ENCODE data around the gene CTH.
"Not testable (repeated sequence)": the region's sequence is repeated elsewhere in the genome, so short reads cannot be mapped to it uniquely, and the experiment has no call there.

Gene CTH

GRCh38 chr1:70410604-70411359 is at the start of gene CTH:
Gene CTH, plus strand, starts transcription at chr1:70411268. Its CDS starts 148 bp downstream, at chr1:70411416.
- DNase-seq = peak; percentile 94

DNA sequence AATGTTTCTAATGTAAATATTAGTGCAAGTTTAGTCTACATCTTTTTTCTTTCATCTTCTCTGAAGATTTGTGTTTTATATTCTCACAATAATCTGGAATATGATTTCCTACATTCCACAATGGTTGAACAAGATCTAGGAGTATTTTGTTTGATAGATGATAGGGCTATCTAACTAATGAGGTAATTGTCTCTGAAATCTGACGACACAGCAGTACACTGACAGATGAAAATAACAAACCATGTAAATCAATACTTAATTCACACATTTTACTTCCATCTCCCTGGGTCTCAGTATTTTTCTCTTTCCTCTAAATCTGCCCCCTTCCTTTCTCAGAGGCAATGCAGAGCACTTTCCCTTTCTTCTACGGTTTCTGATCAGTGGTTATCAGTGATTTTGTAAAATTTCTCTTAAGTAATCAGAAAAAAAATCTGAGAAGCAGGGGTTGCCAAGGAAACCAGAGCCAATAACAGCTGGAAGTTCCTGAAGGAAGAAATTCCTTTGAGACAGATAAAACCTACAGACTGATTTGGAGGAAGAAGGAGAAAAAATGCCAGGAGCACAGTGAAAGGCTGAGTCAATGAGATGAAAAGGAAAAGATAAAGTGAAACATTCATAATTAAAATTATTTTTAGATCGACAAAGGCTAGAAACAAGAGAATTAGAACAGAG is 49.2 kb upstream of the CTH start:
- no peak for DNase-seq

GRCh38 chr1:70364439-70364838 is 46.6 kb upstream of the CTH start:
- DNase-seq = no peak

DNA sequence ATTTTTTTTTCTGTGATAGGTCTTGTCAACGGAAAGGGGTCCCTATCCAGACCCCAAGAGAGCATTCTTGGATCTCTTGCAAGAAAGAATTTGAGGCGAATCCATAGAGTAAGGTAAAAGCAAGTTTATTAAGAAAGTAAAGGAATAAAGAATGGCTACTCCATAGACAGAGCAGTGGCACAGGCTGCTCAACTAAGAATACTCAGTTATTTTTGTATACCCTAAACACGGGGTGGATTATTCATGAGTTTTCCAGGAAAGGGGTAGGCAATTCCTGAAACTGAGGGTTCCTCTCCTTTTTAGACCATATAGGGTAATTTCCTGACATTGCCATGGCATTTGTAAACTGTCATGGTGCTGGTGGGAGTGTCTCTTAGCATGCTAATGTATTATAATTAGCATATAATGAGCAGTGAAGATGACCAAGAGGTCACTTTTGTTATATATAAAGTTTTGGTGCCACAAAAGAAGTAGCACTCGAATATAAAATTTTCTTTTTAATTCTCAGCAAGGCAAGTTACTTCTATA is 44.6 kb upstream of the CTH start:
- not testable (repeated sequence) for DNase-seq

GRCh38 chr1:70366997-70367396 is 44.1 kb upstream of the CTH start:
- DNase-seq = not testable (repeated sequence)

- DNase-seq = not testable (repeated sequence)
Measured at GRCh38 chr1:70367397-70367796, 43.7 kb upstream of the CTH start.

- DNase-seq = not testable (repeated sequence)
Measured at GRCh38 chr1:70371586-70371985, 39.5 kb upstream of the CTH start.

GRCh38 chr1:70372426-70372825 is 38.6 kb upstream of the CTH start:
- DNase-seq = no peak

DNA sequence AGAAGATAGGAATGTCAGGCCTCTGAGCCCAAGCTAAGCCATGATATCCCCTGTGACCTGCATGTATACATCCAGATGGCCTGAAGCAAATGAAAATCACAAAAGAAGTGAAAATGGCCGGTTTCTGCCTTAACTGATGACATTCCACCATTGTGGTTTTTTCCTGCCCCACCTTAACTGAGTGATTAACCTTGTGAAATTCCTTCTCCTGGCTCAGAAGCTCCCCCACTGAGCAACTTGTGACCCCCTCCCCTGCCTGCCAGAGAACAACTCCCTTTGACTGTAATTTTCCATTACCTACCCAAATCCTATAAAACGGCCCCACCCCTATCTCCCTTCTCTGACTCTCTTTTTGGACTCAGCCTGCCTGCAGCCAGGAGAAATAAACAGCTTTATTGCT is 37.5 kb upstream of the CTH start:
- not testable (repeated sequence) for DNase-seq

GRCh38 chr1:70376196-70376595 is 34.9 kb upstream of the CTH start:
- DNase-seq = no peak

DNA sequence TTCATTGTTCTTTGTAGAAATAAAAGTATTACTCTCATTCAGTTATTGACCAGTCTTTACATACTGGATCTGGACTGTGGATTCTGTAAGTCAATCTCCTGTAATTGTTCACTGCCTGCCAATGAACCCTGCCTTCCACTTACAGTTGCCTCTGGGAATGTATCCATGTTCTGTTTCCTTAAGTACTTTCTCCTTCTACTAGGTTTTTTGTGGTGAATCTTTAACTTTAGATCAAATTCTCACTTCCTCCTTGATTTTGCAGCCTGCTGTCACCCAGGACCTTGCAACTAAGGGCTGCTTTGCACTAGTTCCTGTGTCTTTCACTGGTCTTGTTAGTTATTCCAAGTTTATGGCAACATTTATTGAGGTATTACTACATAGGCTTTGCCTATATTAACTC is 28.4 kb upstream of the CTH start:
- no peak for DNase-seq

GRCh38 chr1:70383483-70383882 is 27.6 kb upstream of the CTH start:
- DNase-seq = no peak

GRCh38 chr1:70384542-70384941 is 26.5 kb upstream of the CTH start:
- no peak for DNase-seq

- no peak for DNase-seq
Measured at GRCh38 chr1:70385477-70385876, 25.6 kb upstream of the CTH start.

DNA sequence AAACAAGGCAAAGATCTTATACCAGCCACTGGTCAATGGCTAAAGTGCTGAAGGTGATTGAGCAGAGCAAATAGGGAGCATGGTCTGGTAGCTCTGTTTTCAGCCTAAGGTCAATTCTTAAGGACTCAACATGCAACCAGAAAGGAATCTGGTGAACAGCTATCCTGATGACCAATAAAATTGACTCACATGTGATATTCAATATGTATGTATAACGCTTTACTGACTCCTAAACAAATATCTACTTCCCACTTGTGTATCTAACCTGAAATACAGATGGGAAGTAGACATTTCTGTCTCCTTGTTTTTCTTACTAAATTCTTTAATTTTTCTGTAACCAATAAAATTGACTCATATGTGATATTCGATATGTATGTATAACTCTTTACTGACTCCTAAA is 24.9 kb upstream of the CTH start:
- DNase-seq = no peak

DNA sequence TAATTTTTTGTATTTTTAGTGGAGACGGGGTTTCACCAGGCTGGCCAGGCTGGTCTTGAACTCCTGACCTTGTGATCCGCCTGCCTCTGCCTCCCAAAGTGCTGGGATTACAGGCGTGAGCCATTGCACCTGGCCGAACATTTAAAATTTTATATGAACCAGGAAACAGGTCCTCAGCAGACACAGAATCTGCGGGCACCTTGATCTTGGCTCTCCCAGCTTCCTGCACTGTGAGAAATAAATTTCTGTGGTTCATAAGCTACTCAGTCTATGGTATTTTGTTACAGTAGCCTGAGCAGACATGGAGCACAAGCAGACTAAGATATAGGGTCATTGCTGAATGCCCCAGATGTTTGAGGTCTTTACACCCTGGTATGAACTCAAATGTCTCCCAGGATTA is 23.6 kb upstream of the CTH start:
- no peak for DNase-seq

DNA sequence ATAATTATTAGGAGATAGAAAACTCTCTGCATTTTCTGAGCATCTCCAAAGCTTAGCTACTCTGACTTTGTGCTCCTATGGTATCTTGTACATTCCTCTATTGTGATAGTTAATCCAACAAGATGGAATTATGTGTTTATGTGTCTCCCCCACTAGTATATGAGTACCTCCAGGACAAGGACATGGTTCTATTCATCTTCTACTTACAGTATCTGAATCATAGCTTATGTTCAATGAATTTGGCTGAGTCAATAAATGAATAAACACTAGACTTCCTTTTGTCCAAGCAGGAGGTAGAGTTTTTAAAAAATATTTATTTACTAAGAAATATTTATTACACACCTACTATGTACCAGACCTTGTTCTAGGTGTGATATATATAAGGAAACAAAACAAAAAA is 18.4 kb upstream of the CTH start:
- DNase-seq = no peak

- DNase-seq = no peak
Measured at GRCh38 chr1:70396607-70397006, 14.5 kb upstream of the CTH start.

DNA sequence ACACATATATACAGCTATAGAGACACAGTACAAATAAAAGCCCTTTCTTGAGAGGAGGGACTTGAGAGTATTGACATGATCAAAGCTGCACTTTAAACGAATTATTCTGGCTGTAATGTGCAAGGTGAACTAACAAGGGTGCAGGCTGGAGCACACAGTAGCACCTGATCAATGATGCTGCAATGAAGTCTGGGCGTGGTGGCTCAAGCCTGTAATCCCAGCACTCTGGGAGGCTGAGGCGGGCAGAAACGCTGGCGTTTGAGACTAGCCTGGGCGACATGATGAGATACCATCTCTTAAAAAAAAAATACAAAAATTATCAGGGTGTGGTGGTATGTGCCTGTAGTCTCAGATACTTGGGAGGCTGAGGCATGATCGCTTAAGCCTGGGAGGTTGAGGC is 14.1 kb upstream of the CTH start:
- no peak for DNase-seq

DNA sequence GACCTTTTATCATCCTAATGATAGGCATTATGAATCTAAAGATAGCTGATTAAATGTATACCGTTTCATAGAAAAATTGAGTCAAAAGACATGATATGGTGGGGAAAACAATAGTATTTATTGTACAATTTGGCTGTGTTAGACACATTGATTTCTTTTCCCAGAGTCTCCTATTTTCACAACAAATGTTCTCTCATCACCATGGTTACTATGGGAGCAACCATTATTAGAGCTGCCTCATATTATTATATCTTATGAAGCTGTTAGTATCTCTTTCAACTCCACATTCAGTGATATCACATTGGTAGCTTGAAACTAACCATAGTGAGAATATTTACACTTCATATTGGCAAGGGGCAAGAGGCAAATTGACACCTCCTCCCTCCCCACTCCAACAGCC is 10.7 kb upstream of the CTH start:
- no peak for DNase-seq

DNA sequence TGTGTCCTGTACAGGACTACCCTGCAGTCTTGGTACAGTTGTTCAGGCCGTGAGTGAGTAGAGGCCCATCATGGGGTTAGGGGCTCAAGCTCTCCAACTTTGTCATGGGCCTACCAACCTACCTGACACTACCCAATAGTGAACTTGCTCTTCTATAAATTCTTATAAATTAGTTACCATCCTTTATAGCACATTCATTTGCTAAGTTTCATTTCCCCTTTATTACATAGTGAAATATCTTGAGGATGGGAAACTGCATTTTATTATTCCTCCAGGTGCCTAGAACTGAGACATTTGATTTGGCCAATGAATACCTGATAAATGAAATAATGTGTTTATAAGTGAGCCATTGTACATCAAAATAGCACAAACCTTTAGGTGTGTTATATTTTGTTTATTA is 9.1 kb upstream of the CTH start:
- no peak for DNase-seq

DNA sequence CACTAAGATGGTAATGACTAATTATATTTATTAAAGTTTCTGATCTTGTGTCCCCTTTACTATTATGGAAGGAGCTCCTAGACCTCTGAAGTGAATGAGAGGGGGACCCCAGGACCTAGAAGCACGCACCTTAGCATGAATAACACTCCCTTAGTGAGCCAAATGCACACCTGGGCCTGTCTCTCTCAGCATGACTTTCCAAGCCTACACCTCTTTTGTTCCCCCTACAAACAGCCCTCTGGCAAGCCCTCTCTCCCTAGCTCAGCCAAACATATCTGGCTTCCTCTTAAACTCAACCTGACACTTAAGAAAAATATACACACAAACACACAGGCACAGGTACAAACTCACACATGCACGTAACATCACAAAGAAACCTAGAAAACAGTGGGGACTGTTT is 7.3 kb upstream of the CTH start:
- DNase-seq = no peak

GRCh38 chr1:70405780-70406416 is 5.2 kb upstream of the CTH start:
- DNase-seq = no peak

DNA sequence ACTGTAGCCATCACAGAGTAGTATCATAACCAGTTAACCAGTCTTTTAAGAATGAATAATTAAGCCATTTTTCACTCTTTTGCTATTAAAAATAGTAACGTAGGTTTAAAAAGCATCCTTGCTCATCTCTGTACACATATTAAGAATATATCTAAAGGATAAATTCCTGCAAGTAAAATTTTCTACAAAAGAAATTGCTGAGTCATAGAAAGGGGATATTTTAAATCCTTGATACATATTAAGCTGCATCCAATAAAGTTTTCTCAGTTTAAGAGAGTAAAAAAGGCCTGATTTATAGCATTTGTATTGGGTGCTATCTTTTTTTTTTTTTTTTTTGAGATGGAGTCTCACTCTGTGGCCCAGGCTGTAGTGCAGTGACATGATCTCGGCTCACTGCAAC is 1.9 kb upstream of the CTH start:
- no peak for DNase-seq

Measured in kidney glomerular epithelial cell (primary cell).